Loucy (cell line): ENCODE measurements around the gene SETX.

ENCODE experiments used
- EZH2phosphoT487 ChIP-seq: fragments of 200-600 bp; IDR thresholded peaks from 2 replicates; pipeline ENCODE4 v1.6.1; 2018; ENCODE audit warnings: antibody characterized with exemption, mild to moderate bottlenecking, moderate library complexity, borderline replicate concordance
- TF ChIP-seq, protein P1 (sequence below): fragments of 200-600 bp; sonication (generic); conservative IDR thresholded peaks from 2 replicates; pipeline ENCODE4 v1.5.1; 2014; ENCODE audit warnings: mild to moderate bottlenecking, antibody characterized with exemption, low read length

DNA sequence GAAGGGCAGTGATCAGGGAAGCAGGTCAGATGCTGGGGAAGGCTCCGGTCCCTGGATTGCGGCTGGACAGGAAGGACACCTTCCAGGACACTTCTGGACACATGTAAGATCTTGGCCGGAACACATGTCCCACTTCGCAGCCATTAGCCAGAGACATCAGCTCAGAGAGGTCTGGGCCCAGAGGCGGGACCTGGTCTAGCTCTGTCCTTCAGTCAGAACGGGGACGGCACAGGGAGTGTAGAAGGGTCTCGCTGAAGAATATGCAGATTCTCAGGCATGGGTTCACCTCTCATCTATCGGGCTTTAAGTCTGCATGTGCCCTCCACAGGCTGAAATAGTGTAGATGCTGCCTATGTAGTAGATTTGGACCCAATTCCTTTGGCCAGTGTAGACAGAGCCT is 119.7 kb downstream of the SETX start:
- TF ChIP-seq, protein P1, sequence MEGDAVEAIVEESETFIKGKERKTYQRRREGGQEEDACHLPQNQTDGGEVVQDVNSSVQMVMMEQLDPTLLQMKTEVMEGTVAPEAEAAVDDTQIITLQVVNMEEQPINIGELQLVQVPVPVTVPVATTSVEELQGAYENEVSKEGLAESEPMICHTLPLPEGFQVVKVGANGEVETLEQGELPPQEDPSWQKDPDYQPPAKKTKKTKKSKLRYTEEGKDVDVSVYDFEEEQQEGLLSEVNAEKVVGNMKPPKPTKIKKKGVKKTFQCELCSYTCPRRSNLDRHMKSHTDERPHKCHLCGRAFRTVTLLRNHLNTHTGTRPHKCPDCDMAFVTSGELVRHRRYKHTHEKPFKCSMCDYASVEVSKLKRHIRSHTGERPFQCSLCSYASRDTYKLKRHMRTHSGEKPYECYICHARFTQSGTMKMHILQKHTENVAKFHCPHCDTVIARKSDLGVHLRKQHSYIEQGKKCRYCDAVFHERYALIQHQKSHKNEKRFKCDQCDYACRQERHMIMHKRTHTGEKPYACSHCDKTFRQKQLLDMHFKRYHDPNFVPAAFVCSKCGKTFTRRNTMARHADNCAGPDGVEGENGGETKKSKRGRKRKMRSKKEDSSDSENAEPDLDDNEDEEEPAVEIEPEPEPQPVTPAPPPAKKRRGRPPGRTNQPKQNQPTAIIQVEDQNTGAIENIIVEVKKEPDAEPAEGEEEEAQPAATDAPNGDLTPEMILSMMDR: no peak
- no peak for TF ChIP-seq EZH2phosphoT487
